Breast epithelium (tissue), 3 donors: ENCODE measurements around the gene IRGQ.

Experiments used
- CTCF ChIP-seq, 3 donors: fragments of 450-650 bp; IDR thresholded peaks; one replicate each; pipeline ENCODE4 v1.5.1; 2016 to 2017; ENCODE audit warnings: antibody characterized with exemption in 3 of 3, mild to moderate bottlenecking in 3 of 3, moderate library complexity in 3 of 3
- POLR2A ChIP-seq: fragments of 450-650 bp; IDR thresholded peaks from one replicate; pipeline ENCODE4 v1.6.1; 2016; ENCODE audit warnings: antibody characterized with exemption, mild to moderate bottlenecking, moderate library complexity
- POLR2AphosphoS5 ChIP-seq, 3 donors: sonication (generic); formaldehyde crosslinking; IDR thresholded peaks; one replicate each; pipeline ENCODE4 v1.6.1; 2017; ENCODE audit warnings: antibody characterized with exemption in 3 of 3

DNA sequence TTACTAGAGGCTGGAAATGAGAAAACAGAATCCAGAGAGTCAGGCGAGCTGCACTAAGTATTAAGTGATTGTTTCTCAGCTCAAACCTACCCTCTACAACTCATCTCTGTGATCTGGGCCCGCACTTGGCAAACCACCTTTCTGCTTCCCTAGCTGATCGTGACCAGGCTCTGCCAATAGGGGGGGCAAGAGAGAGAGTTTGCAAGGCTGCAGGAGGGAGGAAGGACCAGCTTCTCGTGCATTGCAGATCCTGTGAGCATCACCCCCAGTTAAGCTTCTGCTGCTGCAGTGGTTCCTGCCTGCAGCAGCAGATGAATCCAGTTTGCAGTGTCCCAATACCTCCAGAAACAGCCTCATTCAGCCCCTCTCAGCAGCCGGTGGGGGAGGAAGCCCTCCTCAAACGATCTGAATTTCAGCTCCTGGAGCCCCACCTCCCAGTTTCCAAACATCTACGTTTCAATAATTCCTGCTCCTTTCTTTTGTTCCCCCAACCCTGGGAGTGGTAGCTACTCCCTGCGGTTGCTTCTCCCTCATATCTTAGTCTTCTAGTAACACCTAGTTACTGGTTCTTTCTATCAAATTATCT lies 40.7 kb downstream of the IRGQ start:
- TF ChIP-seq POLR2AphosphoS5 (IDR thresholded peaks at IDR 0.05) (no peak), POLR2A (no peak), CTCF (IDR thresholded peaks at IDR 0.05) (peak; percentile 9 to 43 (median 35))
